GM15510 (cell line): ENCODE results near the gene MRPS18B.

ENCODE experiments used
- POLR2A ChIP-seq: IDR thresholded peaks from 3 replicates; pipeline ENCODE4 v1.6.1; 2011; ENCODE audit warnings: borderline replicate concordance; ENCODE audit not compliant: insufficient read length; ENCODE audit errors: extremely low read depth

Gene MRPS18B

DNA sequence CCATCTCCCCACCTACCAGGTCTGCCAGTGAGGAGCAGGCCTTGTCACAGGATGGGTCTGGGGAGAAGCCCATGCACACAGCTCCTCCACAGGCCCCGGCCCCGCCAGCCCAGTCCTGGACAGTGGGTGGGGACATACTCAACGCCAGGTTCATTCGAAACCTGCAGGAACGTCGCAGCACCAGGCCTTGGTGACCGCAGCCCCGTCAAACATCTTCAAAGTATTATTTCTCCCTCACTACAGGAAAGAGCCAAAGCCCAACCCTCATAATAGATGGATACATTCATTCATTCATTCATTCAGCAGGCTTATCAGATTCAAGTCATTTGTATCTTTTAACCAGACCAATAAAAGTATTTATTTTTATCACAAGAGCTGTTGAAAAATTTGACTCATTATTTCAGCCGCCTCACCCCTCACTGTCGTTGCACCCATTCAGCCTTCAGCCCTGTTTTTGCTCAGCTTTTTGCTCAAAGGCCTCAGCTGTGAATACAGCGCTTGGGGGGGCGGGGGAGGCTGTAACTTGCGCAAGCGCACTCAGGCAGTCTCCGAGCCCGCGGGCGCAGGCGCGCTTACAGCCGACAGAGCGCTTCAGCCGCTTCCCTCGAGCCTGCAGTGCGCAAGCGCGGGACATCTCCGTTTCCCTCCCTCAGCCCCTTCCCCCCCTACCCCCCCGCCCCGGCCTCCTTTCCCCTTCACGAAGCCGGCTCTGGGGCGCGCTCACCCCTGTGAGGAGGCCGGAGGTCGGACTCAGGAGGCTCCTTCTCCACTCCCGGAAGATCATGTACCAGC is 29.0 kb downstream of the MRPS18B start, which contains the start of gene C6orf136:
Gene C6orf136 (plus strand): TSS at position 684 of the 792 bp plus-strand sequence. CDS start 99 bp downstream, at position 783.
- TF ChIP-seq POLR2A, result peak; percentile 33

- TF ChIP-seq POLR2A, result peak; percentile 41
These were observed 29.8 kb downstream of the MRPS18B start for GRCh38 chr6:30647242-30648116.

- no peak for TF ChIP-seq POLR2A
These were observed 33.5 kb downstream of the MRPS18B start for GRCh38 chr6:30651143-30651542.

GRCh38 chr6:30654798-30655742 is 37.4 kb downstream of the MRPS18B start:
- no peak for TF ChIP-seq POLR2A

GRCh38 chr6:30655743-30656094 is 38.1 kb downstream of the MRPS18B start:
- TF ChIP-seq POLR2A, result no peak

GRCh38 chr6:30656513-30656912 is 38.9 kb downstream of the MRPS18B start:
- TF ChIP-seq POLR2A, result no peak

GRCh38 chr6:30657454-30657853 is 39.8 kb downstream of the MRPS18B start:
- no peak for TF ChIP-seq POLR2A

DNA sequence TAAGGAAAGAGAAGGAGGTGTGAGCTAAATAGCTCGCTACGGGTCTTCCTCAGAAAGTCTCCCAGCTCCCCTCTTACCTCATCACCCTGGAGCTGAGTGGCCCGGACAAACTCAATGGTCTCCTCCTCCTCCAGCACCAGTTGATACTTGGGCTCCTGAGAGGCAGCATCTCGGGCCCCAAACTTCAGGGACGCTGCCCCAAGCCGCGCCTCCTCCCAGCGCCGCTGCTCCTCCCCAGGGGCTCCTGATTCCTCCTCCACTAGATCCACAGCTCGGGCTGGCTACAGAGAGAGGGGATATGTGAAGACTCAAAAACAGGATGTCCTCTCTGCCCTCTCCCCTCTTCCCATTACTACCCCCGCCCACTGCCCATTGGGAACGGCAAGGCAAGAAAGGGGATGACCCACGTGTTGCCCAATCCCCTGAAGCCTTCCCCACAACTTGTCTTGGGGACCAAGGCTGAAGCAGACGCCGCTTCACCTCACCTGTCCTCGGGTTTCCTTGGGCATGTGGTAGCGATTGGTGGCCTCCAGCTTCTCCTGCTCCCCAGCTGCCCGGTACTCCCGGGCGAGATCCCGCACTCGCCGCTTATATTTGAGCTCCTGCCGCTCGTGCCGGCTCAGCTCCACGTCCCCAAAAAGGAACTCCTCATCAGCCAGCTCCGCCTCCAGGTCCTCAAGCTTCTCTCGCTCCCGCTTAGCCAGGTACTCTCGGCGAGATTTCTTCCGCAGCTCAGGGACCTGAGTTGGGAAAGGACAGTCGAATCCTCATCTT is 47.5 kb downstream of the MRPS18B start:
- no peak for TF ChIP-seq POLR2A

DNA sequence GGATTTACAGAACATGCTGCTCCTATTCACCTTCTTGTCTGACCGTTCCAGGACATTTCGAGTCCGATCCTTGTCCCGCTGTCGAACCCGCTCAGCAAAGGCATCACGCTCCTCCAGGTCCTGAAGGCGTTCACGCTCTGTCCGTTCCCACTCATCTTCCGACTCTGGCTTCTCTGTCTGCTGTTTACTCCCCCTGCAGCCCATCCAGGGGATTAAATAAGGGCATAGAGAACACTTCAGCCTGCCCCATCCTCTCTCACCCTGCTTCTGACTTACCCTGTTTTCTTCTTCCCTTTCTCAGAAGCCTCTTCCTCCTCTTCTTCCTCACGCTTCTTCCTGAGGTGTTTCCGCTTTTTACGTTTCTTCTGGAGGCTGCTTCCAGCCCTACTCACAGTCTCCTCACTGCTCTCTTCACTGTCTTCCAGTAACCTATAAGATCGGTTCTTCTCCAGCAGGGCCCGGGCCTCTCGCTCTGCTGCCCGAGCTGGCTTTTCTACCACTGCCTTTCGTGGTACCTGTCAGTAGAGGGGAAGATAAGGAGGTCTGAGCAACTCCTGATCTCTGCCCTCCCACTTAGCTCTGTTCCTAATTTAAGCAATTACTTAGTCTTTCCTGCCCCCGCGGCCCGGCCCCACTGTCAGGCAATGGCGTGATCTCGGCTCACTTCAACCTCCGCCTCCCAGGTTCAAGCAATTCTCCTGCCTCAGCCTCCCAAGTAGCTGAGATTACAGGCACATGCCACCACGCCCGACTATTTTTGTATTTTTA is 53.3 kb downstream of the MRPS18B start:
- no peak for TF ChIP-seq POLR2A

GRCh38 chr6:30672445-30673253 is 55.0 kb downstream of the MRPS18B start, which contains the start of gene DHX16:
DHX16 (minus strand) TSS chr6:30673006; CDS start chr6:30672841, 165 bp downstream.
- peak; percentile 74 for TF ChIP-seq POLR2A
